HEK293T (cell line): ENCODE results near the gene PLS1.

Experiments
- ARNT ChIP-seq: fragments of 450-650 bp; IDR thresholded peaks from 2 replicates; pipeline ENCODE4 v1.6.1; 2017; ENCODE audit warnings: mild to moderate bottlenecking
- ELF4 ChIP-seq: fragments of 450-650 bp; IDR thresholded peaks from 2 replicates; pipeline ENCODE4 v1.6.1; 2017; ENCODE audit warnings: antibody characterized with exemption
- FOXA1 ChIP-seq: fragments of 450-650 bp; IDR thresholded peaks from 2 replicates; pipeline ENCODE4 v1.6.1; 2016; ENCODE audit warnings: mild to moderate bottlenecking
- FOXM1 ChIP-seq: fragments of 450-650 bp; IDR thresholded peaks from 2 replicates; pipeline ENCODE4 v1.6.1; 2017; ENCODE audit warnings: mild to moderate bottlenecking, borderline replicate concordance
- HDGF ChIP-seq: fragments of 450-650 bp; IDR thresholded peaks from 2 replicates; pipeline ENCODE4 v1.6.1; 2017; ENCODE audit warnings: antibody characterized with exemption, borderline replicate concordance
- L3MBTL2 ChIP-seq: fragments of 450-650 bp; conservative IDR thresholded peaks from 2 replicates; pipeline ENCODE4 v1.6.1; 2016; ENCODE audit warnings: mild to moderate bottlenecking

DNA sequence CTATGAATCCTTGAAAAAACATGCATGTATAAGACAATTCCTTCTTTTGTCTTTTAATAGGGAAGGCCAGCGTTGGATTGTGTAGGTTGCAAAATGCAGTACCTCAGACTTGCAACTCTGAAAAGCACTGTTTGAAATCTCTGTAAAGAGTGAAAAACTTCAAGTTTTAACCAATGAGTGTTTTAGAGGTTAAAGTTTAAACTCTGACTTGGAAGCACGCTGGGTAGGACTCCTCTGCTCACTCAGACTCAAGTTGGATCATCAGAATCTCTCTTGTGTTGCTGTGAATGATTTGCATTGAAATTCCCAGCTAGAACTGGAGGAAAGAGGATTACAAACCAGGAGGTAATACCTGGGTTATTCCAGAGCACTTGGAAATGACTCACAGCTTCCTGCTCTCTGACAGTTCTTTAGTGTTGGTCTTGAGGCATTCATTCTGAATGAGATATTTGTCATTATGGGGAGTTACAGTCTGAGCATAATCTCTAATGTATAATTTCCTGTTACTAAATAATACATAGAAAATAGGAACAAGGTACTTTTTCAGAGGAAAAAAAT, 49.1 kb downstream of the PLS1 start:
- TF ChIP-seq ELF4 (no peak), ARNT (no peak), L3MBTL2 (no peak), HDGF (no peak), FOXA1 (no peak), FOXM1 (no peak)
